Heart left ventricle (tissue), 16 donors: Measurements from ENCODE around the gene TRPV5. TPM values are rescaled to one million over a fixed set of nuclear protein-coding genes. Genes with fewer than 3 reads are reported as not detected.

ENCODE experiments used
- ATAC-seq, 4 donors: fragments of 200-7000 bp; cut with Tn5 transposase; one replicate each; pipeline ENCODE4 v1.9.1; 2020 to 2022; ENCODE audit warnings: moderate library complexity in 4 of 4, mild to moderate bottlenecking in 3 of 4, moderate number of reproducible peaks in 1 of 4
- DNase-seq, 5 donors: peaks; one replicate each; pipeline ENCODE4 v3.0.0-alpha.2; 2020
- H3K27ac ChIP-seq, 12 donors: fragments of 200-600 bp; sonication (generic) in 4 of 12; one replicate each; pipeline versions ENCODE4 v1.5.0 to v1.8.0; 2016 to 2022; ENCODE audit warnings: mild to moderate bottlenecking in 2 of 12
- H3K27me3 ChIP-seq, 9 donors: fragments of 200-600 bp; sonication (generic) in 2 of 9; one replicate each; pipeline versions ENCODE4 v1.5.1 to v1.8.0; 2016 to 2022; ENCODE audit warnings: mild to moderate bottlenecking in 3 of 9
- H3K36me3 ChIP-seq, 9 donors: fragments of 200-600 bp; sonication (generic) in 2 of 9; one replicate each; pipeline versions ENCODE4 v1.5.0 to v1.8.0; 2018 to 2022; ENCODE audit warnings: mild to moderate bottlenecking in 2 of 9
- H3K4me1 ChIP-seq, 12 donors: fragments of 200-600 bp; sonication (generic) in 4 of 12; one replicate each; pipeline versions ENCODE4 v1.5.0 to v1.8.0; 2016 to 2022; ENCODE audit warnings: mild to moderate bottlenecking in 3 of 12
- H3K4me3 ChIP-seq, 12 donors: fragments of 200-600 bp; sonication (generic) in 4 of 12; one replicate each; pipeline versions ENCODE4 v1.5.0 to v1.8.0; 2017 to 2022; ENCODE audit warnings: mild to moderate bottlenecking in 9 of 12, moderate library complexity in 4 of 12
- H3K9me3 ChIP-seq, 12 donors: fragments of 200-600 bp; sonication (generic) in 4 of 12; one replicate each; pipeline versions ENCODE4 v1.5.0 to v1.8.0; 2016 to 2022; ENCODE audit warnings: mild to moderate bottlenecking in 1 of 12
- CTCF ChIP-seq, 12 donors: fragments of 200-600 bp; sonication (generic) in 4 of 12; IDR thresholded peaks; one replicate each; pipeline versions ENCODE4 v1.5.0 to v1.8.0; 2018 to 2022; ENCODE audit warnings: antibody characterized with exemption in 12 of 12, mild to moderate bottlenecking in 5 of 12
- POLR2A ChIP-seq, 2 donors: fragments of 450-650 bp; IDR thresholded peaks; one replicate each; pipeline ENCODE4 v1.6.1; 2017; ENCODE audit warnings: antibody characterized with exemption in 2 of 2, mild to moderate bottlenecking in 2 of 2, moderate library complexity in 2 of 2
- WGBS, 4 donors: extraction: QIAGEN DNeasy Blood & Tissue Kit in 2 of 4; methylation state at CpG; one replicate each; pipeline versions ENCODE4 v1.1.5 to v1.1.7; 2013 to 2018; 5-methylcytosine and 5-hydroxymethylcytosine counted together
- intact Hi-C, 10 donors: fragments of 100-400 bp; cut with DNase I; formaldehyde crosslinking; loops; one replicate each; pipeline versions ENCODE4 v1.11.1 to v1.14.2; 2022
- polyA plus RNA-seq, 2 donors: library from polyadenylated mRNA; stranded (reverse); fragments of 200-250 nt; gene quantifications; one replicate each; pipeline ENCODE4 v1.2.3, GENCODE V29; 2013
- total RNA-seq, 9 donors: library from RNA; depleted of rRNA in 2 of 9; stranded (reverse); fragments of >200 nt in 2 of 9; fragmentation: NEBNext Ultra II Directional in 3 of 9; extraction: Animal tissue kit (Norgen Biotek cat#: 25700) in 3 of 9; gene quantifications; one replicate each; pipeline versions ENCODE4 v1.1.0 to v1.2.4, GENCODE V29; 2016 to 2023
- donor health status: ischemic (EF 13 %, LVEDD 7.1; RV severe dilation, severe dysfunction).
- donor health status: healthy with polysubstance abuse.
- donor health status: DM: no; HTN: yes; CAD: no.
- donor health status: DM: no; HTN: no; CAD: no.
- donor health status: ischemic (EF 25% LVEDD 6.9; RV normal size, moderate dysfunction).
- donor health status: ischemic (EF 25% LVEDD 5.7; RV mildly dilated, moderate dysfunction).
- donor health status: healthy.
- donor health status: DM: yes; HTN: yes; CAD: no.
- donor health status: ischemic (EF 35%, LVEDD 5.7; RV mildly dilated, moderate dysfunction).
- donor health status: nonischemic (EF 11% LVEDD 7.7; RV severe dilation, severe dysfunction).
- donor health status: DM: yes; HTN: yes; CAD: no.
- donor health status: PGD.
- donor health status: ischemic (EF 29% LVEDD 5.4; RV normal size, mild dysfunction).
- donor health status: nonischemic (EF 23%, LVEDD 6.1; RV moderate dilation, normal function).

Gene TRPV5
- total and polyA plus RNA-seq, 11 donors, result not detected

- TF ChIP-seq CTCF (IDR thresholded peaks at IDR 0.05), result no peak
- no peak for TF ChIP-seq POLR2A (IDR thresholded peaks at IDR 0.05)
- WGBS, 4 donors, result 82 to 92% (median 84%) methylated on average over 14 of the region's 14 CpGs
- DNase-seq (no peak), ATAC-seq (no peak)
- Histone ChIP-seq H3K4me1 (no peaks in the 10 kb centered on the region), H3K27me3 (peaks cover 0 to 34% (median under 1%) of the 10 kb centered on the region in 9 donors), H3K27ac (no peak overlapping the region), H3K36me3 (no peaks in the 10 kb centered on the region), H3K9me3 (no peaks in the 10 kb centered on the region), H3K4me3 (no peak overlapping the region)
- intact Hi-C loops, result loop anchor here in 1 of 10 donors (10.0 kb wide), 1 partner anchor 329 kb away; no protein-coding TSS in a partner anchor
Measured at GRCh38 chr7:142875456-142875855, 58.1 kb downstream of the TRPV5 start.

GRCh38 chr7:142874837-142875236 is 58.7 kb downstream of the TRPV5 start:
- no peak for DNase-seq
- TF ChIP-seq POLR2A (IDR thresholded peaks at IDR 0.05) (no peak), CTCF (IDR thresholded peaks at IDR 0.05) (no peak)

GRCh38 chr7:142874409-142874808 is 59.1 kb downstream of the TRPV5 start:
- Histone ChIP-seq H3K27me3 (peaks cover 0 to 29% (median 0%) of the 10 kb centered on the region in 9 donors), H3K4me1 (no peaks in the 10 kb centered on the region), H3K9me3 (no peaks in the 10 kb centered on the region), H3K27ac (no peak overlapping the region), H3K4me3 (no peak overlapping the region), H3K36me3 (no peaks in the 10 kb centered on the region)
- intact Hi-C loops, result loop anchor here in 1 of 10 donors (10.0 kb wide), 1 partner anchor 330 kb away; no protein-coding TSS in a partner anchor
- 82 to 88% (median 85%) methylated on average over 7 of the region's 7 CpGs for WGBS, 4 donors
- no peak for DNase-seq
- TF ChIP-seq POLR2A (IDR thresholded peaks at IDR 0.05) (no peak), CTCF (IDR thresholded peaks at IDR 0.05) (no peak)
- ATAC-seq, result no peak

More at GRCh38 chr7:142874837-142875236, 58.7 kb downstream of the TRPV5 start:
- Histone ChIP-seq H3K27me3 (peaks cover 0 to 33% (median 0%) of the 10 kb centered on the region in 9 donors), H3K36me3 (no peaks in the 10 kb centered on the region), H3K4me1 (no peaks in the 10 kb centered on the region), H3K27ac (no peak overlapping the region), H3K4me3 (no peak overlapping the region), H3K9me3 (no peaks in the 10 kb centered on the region)
- WGBS, 4 donors, result 83 to 93% (median 87%) methylated on average over 6 of the region's 6 CpGs
- ATAC-seq, result no peak
- intact Hi-C loops, result loop anchor here in 1 of 10 donors (10.0 kb wide), 1 partner anchor 330 kb away; no protein-coding TSS in a partner anchor

GRCh38 chr7:142873871-142874270 is 59.7 kb downstream of the TRPV5 start:
- Histone ChIP-seq H3K27ac (no peak overlapping the region), H3K4me3 (no peak overlapping the region), H3K9me3 (no peaks in the 10 kb centered on the region), H3K4me1 (no peaks in the 10 kb centered on the region), H3K27me3 (peaks cover 0 to 24% (median 0%) of the 10 kb centered on the region in 9 donors), H3K36me3 (no peaks in the 10 kb centered on the region)
- no peak for ATAC-seq
- DNase-seq, result no peak
- TF ChIP-seq POLR2A (IDR thresholded peaks at IDR 0.05) (no peak), CTCF (IDR thresholded peaks at IDR 0.05) (no peak)
- intact Hi-C loops, result loop anchor here in 1 of 10 donors (10.0 kb wide), 1 partner anchor 331 kb away; no protein-coding TSS in a partner anchor
- WGBS, 4 donors, result 77 to 84% (median 83%) methylated on average over 5 of the region's 5 CpGs
